HG02938 (cell line): ENCODE measurements around the gene PYY.

ENCODE experiments used
- ATAC-seq: cut with Tn5 transposase; IDR thresholded peaks from one replicate; pipeline ENCODE4 v1.9.1; 2021; ENCODE audit warnings: mild to moderate bottlenecking, moderate library complexity; ENCODE audit not compliant: unreplicated experiment

Gene PYY

GRCh38 chr17:43917348-43918025 is 36.3 kb downstream of the PYY start:
- no peak for ATAC-seq

DNA sequence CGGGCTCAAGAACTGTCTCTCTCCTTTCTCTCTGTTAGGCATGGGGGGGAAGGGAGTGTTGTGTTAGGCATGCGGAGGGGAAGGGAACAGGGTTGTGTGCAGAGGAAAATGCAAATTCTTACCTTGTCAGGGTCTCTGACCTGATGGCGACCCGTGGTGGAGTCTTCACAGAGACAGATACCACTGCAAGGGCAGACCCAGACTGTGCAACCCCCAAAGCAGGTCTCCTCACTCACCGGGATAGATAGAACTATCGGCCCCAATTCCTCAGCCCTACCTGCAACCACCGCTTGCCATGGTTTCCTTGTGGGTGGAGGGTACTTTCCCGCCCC is 36.8 kb downstream of the PYY start:
- no peak for ATAC-seq

- ATAC-seq: no peak
Observed at GRCh38 chr17:43916385-43916784, 37.4 kb downstream of the PYY start.

DNA sequence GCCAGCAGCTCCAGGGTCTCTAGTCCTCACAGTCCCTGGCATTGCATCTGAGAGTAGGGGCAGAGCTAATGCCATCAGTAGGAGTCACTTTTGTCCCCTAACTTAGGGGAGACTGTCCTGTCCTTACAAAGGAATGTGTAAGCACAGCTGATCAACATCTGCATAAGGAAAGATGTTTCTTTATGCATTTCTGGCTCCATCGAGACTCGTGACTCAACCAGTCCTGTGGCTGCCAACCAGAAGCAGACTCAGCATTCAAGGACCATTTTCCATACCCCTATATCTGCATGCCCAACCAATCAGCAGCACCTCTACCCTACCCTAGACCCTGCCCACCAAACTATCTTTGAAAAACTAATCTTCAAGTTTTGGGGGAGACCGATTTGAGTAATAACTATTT is 38.2 kb downstream of the PYY start:
- no peak for ATAC-seq

GRCh38 chr17:43914451-43914850 is 39.3 kb downstream of the PYY start:
- no peak for ATAC-seq

DNA sequence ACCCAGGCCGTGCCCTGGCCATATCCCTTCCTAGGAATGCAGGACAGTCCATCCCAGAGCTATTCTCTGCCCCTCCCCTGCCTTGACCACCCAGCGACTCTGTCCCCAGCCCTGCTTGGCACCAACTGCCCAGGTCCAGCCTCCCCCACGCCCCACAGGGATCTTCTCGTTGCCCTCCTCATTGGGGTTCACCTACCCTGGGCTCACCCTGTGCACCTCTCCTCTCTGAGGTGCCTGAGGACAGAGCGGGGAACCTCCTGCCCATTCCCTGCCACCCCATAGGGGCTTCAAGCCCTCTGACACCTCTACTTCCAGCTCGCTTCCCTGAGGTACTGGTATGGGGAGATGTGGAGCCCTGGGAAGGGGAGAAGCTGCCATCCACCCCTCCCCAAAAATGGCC is 40.2 kb downstream of the PYY start:
- no peak for ATAC-seq

DNA sequence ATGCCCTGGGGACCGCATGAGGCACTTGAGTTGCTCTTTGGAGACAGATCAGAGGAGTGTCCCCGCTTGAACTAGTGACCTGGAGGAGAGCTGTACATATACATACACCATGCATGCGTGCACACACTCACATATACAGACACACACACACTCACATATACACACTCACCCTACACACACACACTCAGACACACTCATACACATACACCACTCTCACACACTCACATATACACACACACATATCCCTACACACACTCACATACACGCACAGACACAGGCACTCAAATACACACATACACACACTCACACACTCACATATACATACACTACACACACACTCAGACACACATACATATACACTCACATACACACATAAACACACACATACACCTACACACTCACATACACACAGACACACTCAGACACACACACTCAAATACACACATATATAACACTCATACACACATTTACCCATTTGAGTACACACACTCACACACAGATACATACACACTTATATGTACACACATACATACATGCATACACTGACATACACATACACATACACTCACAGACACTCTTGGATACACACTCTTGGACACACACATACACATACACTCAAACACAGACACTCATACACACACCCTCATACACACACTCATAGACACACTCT is 41.0 kb downstream of the PYY start:
- ATAC-seq: no peak

- ATAC-seq: no peak
Observed at GRCh38 chr17:43911904-43912303, 41.8 kb downstream of the PYY start.

DNA sequence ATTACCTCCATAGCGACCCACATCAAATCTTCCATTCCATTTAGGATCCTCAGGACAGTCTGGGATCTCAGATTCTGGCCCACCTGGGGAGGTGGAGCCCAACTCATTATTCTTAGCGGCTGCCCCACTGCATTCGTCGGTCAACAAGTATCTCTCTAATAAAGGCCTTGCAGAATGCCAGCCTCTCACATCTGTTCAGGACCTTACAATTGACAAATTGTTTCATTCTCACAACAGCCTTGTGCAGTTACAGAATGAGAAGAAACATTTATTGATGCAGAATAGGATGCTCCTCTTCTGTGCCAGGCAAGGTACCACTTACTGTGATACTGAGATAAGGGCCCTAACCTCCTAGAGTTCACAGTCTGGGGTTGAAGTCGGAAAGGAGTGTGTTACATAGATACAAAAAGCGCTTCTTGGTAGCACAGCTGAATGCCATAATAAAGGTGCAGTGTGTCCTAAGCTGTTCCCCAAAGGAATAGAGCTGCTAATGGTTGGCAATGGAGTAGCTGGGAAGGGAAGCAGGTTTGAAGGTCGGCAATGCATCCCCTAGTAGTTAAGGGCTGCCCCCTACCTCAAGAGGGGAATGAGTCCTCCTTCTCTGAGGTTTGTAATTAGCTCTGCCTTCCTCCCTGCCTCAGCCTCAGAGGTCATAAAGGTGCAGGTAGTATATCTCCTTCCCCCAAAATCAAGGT is 44.1 kb downstream of the PYY start:
- ATAC-seq: no peak

- ATAC-seq: no peak
Observed at GRCh38 chr17:43907998-43908721, 45.6 kb downstream of the PYY start.

GRCh38 chr17:43907425-43907981 is 46.2 kb downstream of the PYY start, which contains the start of gene MPP2:
Gene MPP2 (minus strand): TSS chr17:43907536. CDS start chr17:43904460, 3,076 bp downstream.
- no peak for ATAC-seq

- no peak for ATAC-seq
Observed at GRCh38 chr17:43906951-43907424, 46.8 kb downstream of the PYY start.

DNA sequence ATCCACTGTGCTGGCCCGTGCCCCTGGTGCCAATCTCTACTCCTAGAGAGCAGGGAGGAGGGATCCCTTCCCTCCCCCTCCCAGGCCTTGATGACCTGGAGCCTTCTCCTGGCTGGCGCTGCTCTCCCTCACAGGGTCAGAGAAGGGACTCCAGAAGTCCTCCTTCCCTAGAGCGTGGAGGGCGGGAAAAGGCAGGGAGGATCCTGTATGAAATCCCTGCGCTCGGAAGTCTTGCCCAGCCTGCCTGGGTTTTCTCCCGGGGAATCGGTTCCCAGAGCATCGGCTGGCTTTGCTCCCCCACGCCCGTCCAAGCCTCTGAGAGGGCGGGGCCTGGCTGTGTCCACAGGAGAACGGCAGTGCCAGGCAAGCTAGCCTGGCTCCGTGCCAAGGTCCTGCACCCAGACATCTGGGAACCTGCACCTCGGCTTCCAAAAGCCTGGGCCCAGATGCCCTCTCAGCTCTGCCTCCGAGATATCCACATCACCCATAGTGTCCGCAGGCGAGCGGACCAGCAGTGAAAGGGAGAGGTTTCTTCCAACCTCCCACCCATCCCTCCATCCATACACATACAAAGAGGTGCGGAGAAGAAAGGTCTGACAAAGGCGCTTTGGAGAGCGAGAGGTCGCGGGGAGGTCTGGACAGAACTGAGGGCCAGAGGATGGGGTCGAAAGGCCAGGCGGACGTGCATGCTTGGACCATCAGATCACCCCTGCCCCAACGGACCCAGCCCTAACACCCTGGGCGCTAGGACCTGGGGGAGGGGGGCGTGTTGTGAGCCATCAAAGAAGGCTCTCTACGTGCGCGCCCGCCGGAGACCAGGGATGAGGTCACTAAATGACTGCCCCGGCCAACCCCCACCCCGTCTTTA is 47.5 kb downstream of the PYY start:
- ATAC-seq: no peak

GRCh38 chr17:43905400-43905984 is 48.2 kb downstream of the PYY start:
- ATAC-seq: no peak
